Peyer's patch (tissue), 4 donors: ENCODE data around the gene TDRD3. TPM values are rescaled to one million over a fixed set of nuclear protein-coding genes. Genes with fewer than 3 reads are reported as not detected.

ENCODE experiments used
- DNase-seq, 3 donors: peaks; one replicate each; pipeline ENCODE4 v3.0.0-alpha.2; 2017 to 2019
- H3K27ac ChIP-seq, 4 donors: fragments of 200-600 bp; sonication (generic); one replicate each; pipeline ENCODE4 v1.5.1; 2016 to 2019
- H3K27me3 ChIP-seq, 2 donors: fragments of 200-600 bp; sonication (generic); one replicate each; pipeline ENCODE4 v1.5.1; 2019
- H3K36me3 ChIP-seq, 3 donors: fragments of 200-600 bp; sonication (generic); one replicate each; pipeline ENCODE4 v1.5.1; 2016 to 2019
- H3K4me1 ChIP-seq, 4 donors: fragments of 200-600 bp; sonication (generic); one replicate each; pipeline ENCODE4 v1.5.1; 2016 to 2019
- H3K4me3 ChIP-seq, 4 donors: fragments of 200-600 bp; sonication (generic); 1 replicate in 3 of 4; 2 replicates in 1 of 4; pipeline ENCODE4 v1.5.1; 2016 to 2019; ENCODE audit warnings: mild to moderate bottlenecking in 1 of 4
- H3K9me3 ChIP-seq, 4 donors: fragments of 200-600 bp; sonication (generic); one replicate each; pipeline ENCODE4 v1.5.1; 2016 to 2019; ENCODE audit warnings: mild to moderate bottlenecking in 1 of 4
- POLR2A ChIP-seq, 2 donors: fragments of 450-650 bp; IDR thresholded peaks; one replicate each; pipeline ENCODE4 v1.5.1; 2017; ENCODE audit warnings: antibody characterized with exemption in 2 of 2, mild to moderate bottlenecking in 2 of 2, moderate library complexity in 2 of 2
- total RNA-seq, 4 donors: library from RNA; depleted of rRNA; stranded (reverse); fragments of >200 nt; gene quantifications; one replicate each; pipeline ENCODE4 v1.1.0, GENCODE V29; 2016
- TF ChIP-seq, protein P1 (sequence below), 6 experiments: fragments of 450-650 bp in 4 of 6; fragments of 200-600 bp in 2 of 6; sonication (generic) in 1 of 6; IDR thresholded peaks; one replicate each; pipeline ENCODE4 v1.5.1; 2017 to 2019; ENCODE audit warnings: antibody characterized with exemption in 6 of 6, mild to moderate bottlenecking in 3 of 6, moderate library complexity in 1 of 6

TDRD3 gene
- 10 to 100 TPM; 18.4 to 29.9 (median 20.9) TPM for total RNA-seq

DNA sequence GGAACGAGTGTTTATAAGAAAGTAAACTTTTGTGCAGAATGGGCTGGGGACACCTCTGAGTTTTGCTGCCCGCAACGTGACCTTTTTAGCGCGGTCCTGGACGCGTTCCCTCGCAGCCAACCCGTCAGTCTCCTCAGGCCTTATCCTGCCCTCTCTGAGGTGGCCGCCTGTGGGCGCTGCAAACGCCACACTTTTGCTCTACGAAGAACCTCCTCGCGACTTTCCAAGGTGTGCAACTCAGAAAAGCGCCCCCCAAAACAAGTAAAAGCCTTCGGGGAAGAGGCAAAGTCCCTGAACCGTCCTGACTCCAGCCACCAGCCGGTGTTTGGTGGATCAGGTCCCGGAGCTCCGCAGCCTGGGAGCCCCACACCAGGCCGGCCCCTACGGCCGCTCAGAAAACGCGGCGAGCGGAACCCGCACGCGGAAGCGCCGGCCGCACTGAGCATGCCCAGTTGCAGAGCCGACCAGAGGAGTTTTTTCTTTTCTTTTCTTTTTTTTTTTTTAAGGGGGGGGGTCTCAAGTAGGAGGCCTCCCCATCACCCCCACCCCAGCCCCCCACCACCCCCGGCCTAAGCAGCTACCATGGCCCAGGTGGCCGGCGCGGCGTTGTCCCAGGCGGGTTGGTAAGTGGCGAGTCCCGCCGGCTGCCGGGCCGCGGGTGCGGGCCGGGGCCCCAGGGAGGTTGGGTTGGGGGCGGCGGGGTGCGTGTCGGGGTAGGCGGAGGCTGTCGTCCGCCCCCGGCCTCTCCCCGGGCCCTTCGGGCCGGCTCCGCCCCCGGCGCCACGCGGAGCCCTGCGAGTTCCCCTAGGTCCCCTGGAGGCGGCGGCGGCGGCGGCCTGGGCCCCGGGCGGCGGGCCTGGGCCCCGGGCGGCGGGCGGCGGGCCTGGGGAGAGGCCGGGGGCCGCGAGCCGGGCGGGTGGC lies at the start of gene TDRD3:
Gene TDRD3, plus strand, starts transcription at position 438 of the 921 bp plus-strand sequence. Its CDS starts 145 bp downstream, at position 583.
- Histone ChIP-seq H3K27me3 (no peaks in the 10 kb centered on the region), H3K27ac (peak within 1 kb of the TSS; percentile 97 to 99 (median 98)), H3K4me1 (peaks cover 0 to 18% (median 2%) of the 10 kb centered on the region in 4 donors), H3K4me3 (peak within 1 kb of the TSS; percentile 70 to 85 (median 78)), H3K36me3 (no peaks in the 10 kb centered on the region), H3K9me3 (no peaks in the 10 kb centered on the region)
- TF ChIP-seq, protein P1, sequence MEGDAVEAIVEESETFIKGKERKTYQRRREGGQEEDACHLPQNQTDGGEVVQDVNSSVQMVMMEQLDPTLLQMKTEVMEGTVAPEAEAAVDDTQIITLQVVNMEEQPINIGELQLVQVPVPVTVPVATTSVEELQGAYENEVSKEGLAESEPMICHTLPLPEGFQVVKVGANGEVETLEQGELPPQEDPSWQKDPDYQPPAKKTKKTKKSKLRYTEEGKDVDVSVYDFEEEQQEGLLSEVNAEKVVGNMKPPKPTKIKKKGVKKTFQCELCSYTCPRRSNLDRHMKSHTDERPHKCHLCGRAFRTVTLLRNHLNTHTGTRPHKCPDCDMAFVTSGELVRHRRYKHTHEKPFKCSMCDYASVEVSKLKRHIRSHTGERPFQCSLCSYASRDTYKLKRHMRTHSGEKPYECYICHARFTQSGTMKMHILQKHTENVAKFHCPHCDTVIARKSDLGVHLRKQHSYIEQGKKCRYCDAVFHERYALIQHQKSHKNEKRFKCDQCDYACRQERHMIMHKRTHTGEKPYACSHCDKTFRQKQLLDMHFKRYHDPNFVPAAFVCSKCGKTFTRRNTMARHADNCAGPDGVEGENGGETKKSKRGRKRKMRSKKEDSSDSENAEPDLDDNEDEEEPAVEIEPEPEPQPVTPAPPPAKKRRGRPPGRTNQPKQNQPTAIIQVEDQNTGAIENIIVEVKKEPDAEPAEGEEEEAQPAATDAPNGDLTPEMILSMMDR (IDR thresholded peaks at IDR 0.05): peak; percentile 55 to 87 (median 76)
- TF ChIP-seq POLR2A (IDR thresholded peaks at IDR 0.05): peak; percentile 62 to 76
- DNase-seq: peak; percentile 75 to 92 (median 91)

GRCh38 chr13:60347690-60348089 lies 49.3 kb upstream of the TDRD3 start:
- Histone ChIP-seq H3K4me3 (no peak overlapping the region), H3K4me1 (no peaks in the 10 kb centered on the region), H3K27ac (no peak overlapping the region), H3K27me3 (no peaks in the 10 kb centered on the region), H3K36me3 (no peaks in the 10 kb centered on the region), H3K9me3 (no peaks in the 10 kb centered on the region)
- TF ChIP-seq, protein P1 (IDR thresholded peaks at IDR 0.05): no peak
- DNase-seq: no peak

DNA sequence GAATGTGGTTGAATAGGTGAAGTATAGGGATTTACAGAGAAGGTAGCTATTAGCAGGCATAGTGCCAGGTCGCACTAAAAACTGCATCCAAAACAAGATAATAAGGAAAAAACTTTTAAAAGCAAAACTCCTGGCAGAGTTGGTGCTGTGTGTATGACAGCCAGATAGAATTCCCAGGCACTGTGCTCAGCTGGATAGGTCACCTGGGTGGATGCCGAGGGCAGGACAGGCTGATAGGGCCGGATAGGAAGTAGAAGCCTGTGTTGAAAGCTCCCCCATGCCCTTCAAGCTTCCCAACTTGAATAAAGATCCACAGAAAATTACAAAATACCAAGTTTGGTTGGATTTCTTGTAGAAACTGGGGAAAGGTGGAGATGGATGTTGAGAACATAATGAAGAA lies 48.9 kb upstream of the TDRD3 start:
- no peaks in the 10 kb centered on the region for H3K36me3 ChIP-seq
- H3K9me3 ChIP-seq: no peaks in the 10 kb centered on the region
- no peak for DNase-seq
- TF ChIP-seq, protein P1 (IDR thresholded peaks at IDR 0.05): no peak
- no peak for TF ChIP-seq POLR2A (IDR thresholded peaks at IDR 0.05)
- no peak overlapping the region for H3K27ac ChIP-seq
- H3K4me3 ChIP-seq: no peak overlapping the region
- H3K27me3 ChIP-seq: no peaks in the 10 kb centered on the region
- no peaks in the 10 kb centered on the region for H3K4me1 ChIP-seq

GRCh38 chr13:60351326-60351725 lies 45.7 kb upstream of the TDRD3 start:
- no peak for DNase-seq
- H3K27me3 ChIP-seq: no peaks in the 10 kb centered on the region
- no peak overlapping the region for H3K4me3 ChIP-seq
- no peaks in the 10 kb centered on the region for H3K4me1 ChIP-seq
- no peaks in the 10 kb centered on the region for H3K36me3 ChIP-seq
- no peaks in the 10 kb centered on the region for H3K9me3 ChIP-seq
- H3K27ac ChIP-seq: no peak overlapping the region
- TF ChIP-seq, protein P1 (IDR thresholded peaks at IDR 0.05): no peak

GRCh38 chr13:60351855-60352615 lies 45.0 kb upstream of the TDRD3 start:
- TF ChIP-seq, protein P1 (IDR thresholded peaks at IDR 0.05): no peak
- no peak for TF ChIP-seq POLR2A (IDR thresholded peaks at IDR 0.05)
- Histone ChIP-seq H3K9me3 (no peaks in the 10 kb centered on the region), H3K27ac (no peak overlapping the region), H3K4me3 (no peak overlapping the region), H3K27me3 (no peaks in the 10 kb centered on the region), H3K36me3 (no peaks in the 10 kb centered on the region), H3K4me1 (no peaks in the 10 kb centered on the region)
- no peak for DNase-seq
